Heart right ventricle (tissue), 16 donors: Measurements from ENCODE around the gene ZFYVE27. TPM values are rescaled to one million over a fixed set of nuclear protein-coding genes. Genes with fewer than 3 reads are reported as not detected.

ENCODE experiments used
- ATAC-seq, 8 donors: fragments of 200-7000 bp; cut with Tn5 transposase; one replicate each; pipeline ENCODE4 v1.9.1; 2020; ENCODE audit warnings: mild to moderate bottlenecking in 8 of 8, moderate library complexity in 8 of 8, moderate number of reproducible peaks in 1 of 8
- DNase-seq, 2 donors: peaks; one replicate each; pipeline ENCODE4 v3.0.0-alpha.2; 2020
- H3K27ac ChIP-seq, 10 donors: fragments of 200-600 bp; sonication (generic) in 2 of 10; one replicate each; pipeline versions ENCODE4 v1.5.0 to v1.8.0; 2020 to 2022; ENCODE audit warnings: mild to moderate bottlenecking in 3 of 10
- H3K27me3 ChIP-seq, 7 donors: fragments of 200-600 bp; one replicate each; pipeline ENCODE4 v1.8.0; 2021 to 2022; ENCODE audit warnings: mild to moderate bottlenecking in 2 of 7
- H3K36me3 ChIP-seq, 9 donors: fragments of 200-600 bp; sonication (generic) in 1 of 9; one replicate each; pipeline versions ENCODE4 v1.5.0 to v1.8.0; 2020 to 2022; ENCODE audit warnings: mild to moderate bottlenecking in 2 of 9
- H3K4me1 ChIP-seq, 9 donors: fragments of 200-600 bp; sonication (generic) in 1 of 9; one replicate each; pipeline versions ENCODE4 v1.5.0 to v1.8.0; 2020 to 2022; ENCODE audit warnings: mild to moderate bottlenecking in 4 of 9
- H3K4me3 ChIP-seq, 10 donors: fragments of 200-600 bp; sonication (generic) in 2 of 10; one replicate each; pipeline versions ENCODE4 v1.5.0 to v1.8.0; 2020 to 2022; ENCODE audit warnings: mild to moderate bottlenecking in 7 of 10, moderate library complexity in 2 of 10
- H3K9me3 ChIP-seq, 11 donors: fragments of 200-600 bp in 10 of 11; sonication (generic) in 2 of 11; one replicate each; pipeline versions ENCODE4 v1.5.0 to v1.8.0; 2013 to 2022; ENCODE audit warnings: mild to moderate bottlenecking in 2 of 11, control low read depth in 1 of 11, moderate library complexity in 1 of 11
- CTCF ChIP-seq, 9 donors: fragments of 200-600 bp; sonication (generic) in 2 of 9; IDR thresholded peaks; one replicate each; pipeline versions ENCODE4 v1.5.0 to v1.8.0; 2021 to 2022; ENCODE audit warnings: antibody characterized with exemption in 9 of 9, mild to moderate bottlenecking in 5 of 9, moderate library complexity in 1 of 9
- WGBS, 2 donors: extraction: QIAGEN DNeasy Blood & Tissue Kit; methylation state at CpG; one replicate each; pipeline ENCODE4 v1.1.7; 2013; ENCODE audit warnings: inconsistent platforms in 1 of 2; 5-methylcytosine and 5-hydroxymethylcytosine counted together
- intact Hi-C, 10 donors: fragments of 100-400 bp; cut with DNase I; formaldehyde crosslinking; loops; one replicate each; pipeline versions ENCODE4 v1.11.1 to v1.14.2; 2022
- polyA plus RNA-seq, 2 donors: library from polyadenylated mRNA; stranded (reverse); fragments of 200-250 nt; gene quantifications; one replicate each; pipeline ENCODE4 v1.2.3, GENCODE V29; 2013
- total RNA-seq, 10 donors: library from RNA; stranded (reverse); fragmentation: NEBNext Ultra II Directional in 3 of 10; extraction: Animal tissue kit (Norgen Biotek cat#: 25700) in 3 of 10; gene quantifications; one replicate each; pipeline versions ENCODE4 v1.2.1 to v1.2.4, GENCODE V29; 2021 to 2023
- donor health status: Arrhythmogenic right ventricular cardiomyopathy.
- donor health status: ischemic (EF 13 %, LVEDD 7.1; RV severe dilation, severe dysfunction).
- donor health status: healthy with polysubstance abuse.
- donor health status: DM: no; HTN: yes; CAD: no.
- donor health status: DM: no; HTN: no; CAD: no.
- donor health status: ischemic (EF 25% LVEDD 6.9; RV normal size, moderate dysfunction).
- donor health status: ischemic (EF 25% LVEDD 5.7; RV mildly dilated, moderate dysfunction).
- donor health status: healthy.
- donor health status: DM: yes; HTN: yes; CAD: no.
- donor health status: Ischemic cardiomyopathy.
- donor health status: ischemic (EF 35%, LVEDD 5.7; RV mildly dilated, moderate dysfunction).
- donor health status: nonischemic (EF 11% LVEDD 7.7; RV severe dilation, severe dysfunction).
- donor health status: DM: yes; HTN: yes; CAD: no.
- donor health status: PGD.
- donor health status: ischemic (EF 29% LVEDD 5.4; RV normal size, mild dysfunction).
- donor health status: nonischemic (EF 23%, LVEDD 6.1; RV moderate dilation, normal function).

The ZFYVE27 gene
- total and polyA plus RNA-seq, 12 donors = 7.5 to 17.6 (median 11.8) TPM

GRCh38 chr10:97715259-97715874 is 21.6 kb upstream of the ZFYVE27 start:
- no peaks in the 10 kb centered on the region for H3K9me3 ChIP-seq
- intact Hi-C loops = loop anchor here in 1 of 10 donors (2.0 kb wide), 1 partner anchor 29 kb away; the partner anchor contains the start of gene AVPI1
- TF ChIP-seq CTCF (IDR thresholded peaks at IDR 0.05) = no peak
- H3K27me3 ChIP-seq = no peaks in the 10 kb centered on the region
- peak overlapping the region in 8 of 10 donors; percentile 92 to 98 (median 94) for H3K27ac ChIP-seq
- H3K4me3 ChIP-seq = peak overlapping the region in 8 of 10 donors; percentile 66 to 80 (median 73)
- ATAC-seq (no peak), DNase-seq (no peak)
- 67 to 73% methylated on average over 8 of the region's 8 CpGs for WGBS, 2 donors
- peaks cover 0 to 18% (median 0%) of the 10 kb centered on the region in 9 donors for H3K36me3 ChIP-seq
- peaks cover 8 to 64% (median 35%) of the 10 kb centered on the region in 9 donors for H3K4me1 ChIP-seq

GRCh38 chr10:97717627-97718026 is 19.3 kb upstream of the ZFYVE27 start:
- no peaks in the 10 kb centered on the region for H3K27me3 ChIP-seq
- H3K4me3 ChIP-seq = no peak overlapping the region
- ATAC-seq (no peak), DNase-seq (no peak)
- TF ChIP-seq CTCF (IDR thresholded peaks at IDR 0.05) = no peak
- peaks cover 8 to 61% (median 35%) of the 10 kb centered on the region in 9 donors for H3K4me1 ChIP-seq
- peaks cover 0 to 18% (median 0%) of the 10 kb centered on the region in 9 donors for H3K36me3 ChIP-seq
- no peaks in the 10 kb centered on the region for H3K9me3 ChIP-seq
- 87 to 92% methylated on average over 7 of the region's 7 CpGs for whole genome bisulfite sequencing, 2 donors
- peak overlapping the region in 5 of 10 donors; percentile 6 to 51 (median 32) for H3K27ac ChIP-seq
- intact Hi-C loops = no loop called here

GRCh38 chr10:97718178-97718577 is 18.8 kb upstream of the ZFYVE27 start:
- H3K4me1 ChIP-seq = peaks cover 8 to 56% (median 35%) of the 10 kb centered on the region in 9 donors

GRCh38 chr10:97718659-97719142 is 18.2 kb upstream of the ZFYVE27 start:
- peaks cover 8 to 53% (median 35%) of the 10 kb centered on the region in 9 donors for H3K4me1 ChIP-seq
- ATAC-seq (no peak), DNase-seq (no peak)
- no peaks in the 10 kb centered on the region for H3K27me3 ChIP-seq
- H3K4me3 ChIP-seq = no peak overlapping the region
- no peaks in the 10 kb centered on the region for H3K9me3 ChIP-seq
- peak overlapping the region in 4 of 10 donors; percentile 17 to 51 (median 33) for H3K27ac ChIP-seq
- no peak for TF ChIP-seq CTCF (IDR thresholded peaks at IDR 0.05)
- 47 to 54% methylated on average over 8 of the region's 8 CpGs for WGBS, 2 donors
- peaks cover 0 to 18% (median 0%) of the 10 kb centered on the region in 9 donors for H3K36me3 ChIP-seq
- intact Hi-C loops = no loop called here

More at GRCh38 chr10:97718178-97718577, 18.8 kb upstream of the ZFYVE27 start:
- H3K27ac ChIP-seq = peak overlapping the region in 4 of 10 donors; percentile 32 to 51 (median 41)
- ATAC-seq (no peak), DNase-seq (no peak)
- no peak for TF ChIP-seq CTCF (IDR thresholded peaks at IDR 0.05)
- WGBS, 2 donors = 63 to 70% methylated on average over 6 of the region's 6 CpGs
- H3K27me3 ChIP-seq = no peaks in the 10 kb centered on the region
- intact Hi-C loops = no loop called here
- H3K9me3 ChIP-seq = no peaks in the 10 kb centered on the region
- no peak overlapping the region for H3K4me3 ChIP-seq
- H3K36me3 ChIP-seq = peaks cover 0 to 18% (median 0%) of the 10 kb centered on the region in 9 donors
